H1 (cell line): ENCODE measurements around the gene SIGLEC11. TPM values are rescaled to one million over a fixed set of nuclear protein-coding genes. Genes with fewer than 3 reads are reported as not detected.

Experiments used
- ASH2L ChIP-seq: fragments of 200-600, 300-600 bp; sonication (generic); IDR thresholded peaks from one replicate; pipeline ENCODE4 v1.7.1; 2017; ENCODE audit warnings: low read length
- BACH1 ChIP-seq: IDR thresholded peaks from 2 replicates; pipeline ENCODE4 v1.6.1; 2012; ENCODE audit warnings: low read length, improper control_type of control experiment
- CBX8 ChIP-seq: fragments of 300-800, 300-1000 bp; sonication (generic); IDR thresholded peaks from 2 replicates; pipeline ENCODE4 v1.7.1; 2016; ENCODE audit warnings: low read depth, low read length, borderline replicate concordance
- CEBPB ChIP-seq: IDR thresholded peaks from 2 replicates; pipeline ENCODE4 v1.6.1; 2012; ENCODE audit warnings: low read depth, low read length
- CTBP2 ChIP-seq: IDR thresholded peaks from 2 replicates; pipeline ENCODE4 v1.7.0; 2011; ENCODE audit warnings: borderline replicate concordance, mild to moderate bottlenecking, moderate library complexity, mixed read lengths, low read length; ENCODE audit not compliant: insufficient read depth, insufficient read length
- EP300 ChIP-seq, 2 experiments: IDR thresholded peaks; 1 replicate in 1 of 2; 2 replicates in 1 of 2; pipeline ENCODE4 v1.6.1; 2011 to 2012; ENCODE audit warnings: low read depth in 2 of 2, low read length in 2 of 2, mild to moderate bottlenecking in 2 of 2, borderline replicate concordance in 1 of 2, inconsistent platforms in 1 of 2, moderate library complexity in 1 of 2
- HDAC6 ChIP-seq: IDR thresholded peaks from one replicate; pipeline ENCODE4 v1.7.1; 2012; ENCODE audit warnings: low read depth, mild to moderate bottlenecking, inconsistent platforms, low read length, moderate library complexity
- PHF8 ChIP-seq: fragments of 200-600 bp; sonication (generic); conservative IDR thresholded peaks from 2 replicates; pipeline ENCODE4 v1.7.1; 2012; ENCODE audit warnings: low read depth, mild to moderate bottlenecking, inconsistent platforms, low read length, moderate library complexity
- ZNF274 ChIP-seq: IDR thresholded peaks from 2 replicates; pipeline ENCODE4 v1.7.0; 2012; ENCODE audit warnings: low read length, borderline replicate concordance; ENCODE audit errors: extremely low read depth
- polyA plus RNA-seq, 7 experiments: library from polyadenylated mRNA; depleted of rRNA in 3 of 7; stranded (reverse) in 5 of 7; unstranded in 2 of 7; fragments of >200 nt in 5 of 7; fragments of 200-250 nt in 2 of 7; gene quantifications; 1 replicate in 5 of 7; 2 replicates in 1 of 7; 4 replicates in 1 of 7; pipeline versions ENCODE4 v1.2.1 to v1.2.3, GENCODE V29; 2011 to 2013; ENCODE audit warnings: missing spikeins in 2 of 7, mixed read lengths in 2 of 7
- total RNA-seq: library from RNA; stranded (reverse); fragmentation: NEBNext Ultra II Directional; extraction: Animal tissue kit (Norgen Biotek cat#: 25700); gene quantifications from 2 replicates; pipeline ENCODE4 v1.2.1, GENCODE V29; 2021
- TF ChIP-seq, protein P1 (sequence below): fragments of 300-600 bp; sonication (generic); IDR thresholded peaks from 2 replicates; pipeline ENCODE4 v1.7.1; 2012; ENCODE audit warnings: low read length, moderate library complexity, mild to moderate bottlenecking, inconsistent platforms; ENCODE audit not compliant: insufficient replicate concordance

Gene SIGLEC11
- total and polyA plus RNA-seq, 2 of the 8 experiments (the other 6 are each of a cell fraction or from before 2014, with no cell fraction given): 0.18 TPM; not detected in 1

DNA sequence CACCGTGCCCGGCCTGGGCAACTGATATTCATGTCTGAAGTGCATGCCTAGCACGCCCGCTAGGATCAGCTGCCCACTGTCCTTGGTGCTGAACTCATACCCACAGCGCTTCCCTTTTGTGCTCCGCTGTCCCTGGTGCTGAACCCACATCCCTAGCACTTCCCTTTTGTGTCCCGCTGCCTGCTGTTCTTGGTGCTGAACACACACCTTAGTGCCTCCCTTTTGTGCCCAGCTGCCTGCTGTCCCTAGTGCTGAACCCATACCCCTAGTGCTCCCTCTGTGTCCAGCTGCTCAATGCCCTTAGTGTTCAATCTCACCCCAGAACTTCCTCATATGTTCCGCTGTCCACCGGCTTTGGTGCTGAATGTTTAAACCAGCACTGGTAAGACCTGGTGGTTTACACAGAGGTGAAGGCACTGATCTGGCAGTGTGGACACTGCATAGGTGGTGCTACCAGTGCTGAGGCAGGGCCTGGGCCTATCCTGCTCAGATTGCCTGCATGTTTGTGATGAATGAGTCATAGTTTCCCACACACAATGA is 26.3 kb upstream of the SIGLEC11 start (continued):
- TF ChIP-seq CEBPB: no peak
- no peak for TF ChIP-seq ASH2L
- no peak for TF ChIP-seq CBX8
- TF ChIP-seq HDAC6: no peak
- TF ChIP-seq ZNF274: no peak
- peak; percentile 74 for TF ChIP-seq CTBP2
- TF ChIP-seq, protein P1, sequence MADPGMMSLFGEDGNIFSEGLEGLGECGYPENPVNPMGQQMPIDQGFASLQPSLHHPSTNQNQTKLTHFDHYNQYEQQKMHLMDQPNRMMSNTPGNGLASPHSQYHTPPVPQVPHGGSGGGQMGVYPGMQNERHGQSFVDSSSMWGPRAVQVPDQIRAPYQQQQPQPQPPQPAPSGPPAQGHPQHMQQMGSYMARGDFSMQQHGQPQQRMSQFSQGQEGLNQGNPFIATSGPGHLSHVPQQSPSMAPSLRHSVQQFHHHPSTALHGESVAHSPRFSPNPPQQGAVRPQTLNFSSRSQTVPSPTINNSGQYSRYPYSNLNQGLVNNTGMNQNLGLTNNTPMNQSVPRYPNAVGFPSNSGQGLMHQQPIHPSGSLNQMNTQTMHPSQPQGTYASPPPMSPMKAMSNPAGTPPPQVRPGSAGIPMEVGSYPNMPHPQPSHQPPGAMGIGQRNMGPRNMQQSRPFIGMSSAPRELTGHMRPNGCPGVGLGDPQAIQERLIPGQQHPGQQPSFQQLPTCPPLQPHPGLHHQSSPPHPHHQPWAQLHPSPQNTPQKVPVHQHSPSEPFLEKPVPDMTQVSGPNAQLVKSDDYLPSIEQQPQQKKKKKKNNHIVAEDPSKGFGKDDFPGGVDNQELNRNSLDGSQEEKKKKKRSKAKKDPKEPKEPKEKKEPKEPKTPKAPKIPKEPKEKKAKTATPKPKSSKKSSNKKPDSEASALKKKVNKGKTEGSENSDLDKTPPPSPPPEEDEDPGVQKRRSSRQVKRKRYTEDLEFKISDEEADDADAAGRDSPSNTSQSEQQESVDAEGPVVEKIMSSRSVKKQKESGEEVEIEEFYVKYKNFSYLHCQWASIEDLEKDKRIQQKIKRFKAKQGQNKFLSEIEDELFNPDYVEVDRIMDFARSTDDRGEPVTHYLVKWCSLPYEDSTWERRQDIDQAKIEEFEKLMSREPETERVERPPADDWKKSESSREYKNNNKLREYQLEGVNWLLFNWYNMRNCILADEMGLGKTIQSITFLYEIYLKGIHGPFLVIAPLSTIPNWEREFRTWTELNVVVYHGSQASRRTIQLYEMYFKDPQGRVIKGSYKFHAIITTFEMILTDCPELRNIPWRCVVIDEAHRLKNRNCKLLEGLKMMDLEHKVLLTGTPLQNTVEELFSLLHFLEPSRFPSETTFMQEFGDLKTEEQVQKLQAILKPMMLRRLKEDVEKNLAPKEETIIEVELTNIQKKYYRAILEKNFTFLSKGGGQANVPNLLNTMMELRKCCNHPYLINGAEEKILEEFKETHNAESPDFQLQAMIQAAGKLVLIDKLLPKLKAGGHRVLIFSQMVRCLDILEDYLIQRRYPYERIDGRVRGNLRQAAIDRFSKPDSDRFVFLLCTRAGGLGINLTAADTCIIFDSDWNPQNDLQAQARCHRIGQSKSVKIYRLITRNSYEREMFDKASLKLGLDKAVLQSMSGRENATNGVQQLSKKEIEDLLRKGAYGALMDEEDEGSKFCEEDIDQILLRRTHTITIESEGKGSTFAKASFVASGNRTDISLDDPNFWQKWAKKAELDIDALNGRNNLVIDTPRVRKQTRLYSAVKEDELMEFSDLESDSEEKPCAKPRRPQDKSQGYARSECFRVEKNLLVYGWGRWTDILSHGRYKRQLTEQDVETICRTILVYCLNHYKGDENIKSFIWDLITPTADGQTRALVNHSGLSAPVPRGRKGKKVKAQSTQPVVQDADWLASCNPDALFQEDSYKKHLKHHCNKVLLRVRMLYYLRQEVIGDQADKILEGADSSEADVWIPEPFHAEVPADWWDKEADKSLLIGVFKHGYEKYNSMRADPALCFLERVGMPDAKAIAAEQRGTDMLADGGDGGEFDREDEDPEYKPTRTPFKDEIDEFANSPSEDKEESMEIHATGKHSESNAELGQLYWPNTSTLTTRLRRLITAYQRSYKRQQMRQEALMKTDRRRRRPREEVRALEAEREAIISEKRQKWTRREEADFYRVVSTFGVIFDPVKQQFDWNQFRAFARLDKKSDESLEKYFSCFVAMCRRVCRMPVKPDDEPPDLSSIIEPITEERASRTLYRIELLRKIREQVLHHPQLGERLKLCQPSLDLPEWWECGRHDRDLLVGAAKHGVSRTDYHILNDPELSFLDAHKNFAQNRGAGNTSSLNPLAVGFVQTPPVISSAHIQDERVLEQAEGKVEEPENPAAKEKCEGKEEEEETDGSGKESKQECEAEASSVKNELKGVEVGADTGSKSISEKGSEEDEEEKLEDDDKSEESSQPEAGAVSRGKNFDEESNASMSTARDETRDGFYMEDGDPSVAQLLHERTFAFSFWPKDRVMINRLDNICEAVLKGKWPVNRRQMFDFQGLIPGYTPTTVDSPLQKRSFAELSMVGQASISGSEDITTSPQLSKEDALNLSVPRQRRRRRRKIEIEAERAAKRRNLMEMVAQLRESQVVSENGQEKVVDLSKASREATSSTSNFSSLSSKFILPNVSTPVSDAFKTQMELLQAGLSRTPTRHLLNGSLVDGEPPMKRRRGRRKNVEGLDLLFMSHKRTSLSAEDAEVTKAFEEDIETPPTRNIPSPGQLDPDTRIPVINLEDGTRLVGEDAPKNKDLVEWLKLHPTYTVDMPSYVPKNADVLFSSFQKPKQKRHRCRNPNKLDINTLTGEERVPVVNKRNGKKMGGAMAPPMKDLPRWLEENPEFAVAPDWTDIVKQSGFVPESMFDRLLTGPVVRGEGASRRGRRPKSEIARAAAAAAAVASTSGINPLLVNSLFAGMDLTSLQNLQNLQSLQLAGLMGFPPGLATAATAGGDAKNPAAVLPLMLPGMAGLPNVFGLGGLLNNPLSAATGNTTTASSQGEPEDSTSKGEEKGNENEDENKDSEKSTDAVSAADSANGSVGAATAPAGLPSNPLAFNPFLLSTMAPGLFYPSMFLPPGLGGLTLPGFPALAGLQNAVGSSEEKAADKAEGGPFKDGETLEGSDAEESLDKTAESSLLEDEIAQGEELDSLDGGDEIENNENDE: no peak
- no peak for TF ChIP-seq PHF8
- TF ChIP-seq BACH1: no peak
- TF ChIP-seq EP300 (IDR thresholded peaks at IDR 0.05; ENCODE audit: borderline replicate concordance in 1 of 2, low read depth in 2 of 2, low read length in 2 of 2): no peak
